Inferior parietal cortex (tissue), 1 donor: ENCODE results near the gene ERVK3-1.
"Not testable (repeated sequence)": the region's sequence is repeated elsewhere in the genome, so short reads cannot be mapped to it uniquely, and the experiment has no call there.

Experiments used
- DNase-seq: peaks from one replicate; pipeline ENCODE4 v3.0.0-alpha.2; 2016; ENCODE audit errors: extremely low spot score

The ERVK3-1 gene

GRCh38 chr19:58345558-58345957 lies 40.4 kb downstream of the ERVK3-1 start:
- DNase-seq, result no peak

- DNase-seq, result peak; percentile 70
These were observed 42.1 kb downstream of the ERVK3-1 start for GRCh38 chr19:58346961-58347929.

GRCh38 chr19:58348080-58348479 lies 42.9 kb downstream of the ERVK3-1 start:
- not testable (repeated sequence) for DNase-seq

- no peak for DNase-seq
These were observed 44.4 kb downstream of the ERVK3-1 start for GRCh38 chr19:58349590-58349989.

GRCh38 chr19:58350001-58350861 lies 45.1 kb downstream of the ERVK3-1 start:
- no peak for DNase-seq

GRCh38 chr19:58350871-58351557 lies 45.8 kb downstream of the ERVK3-1 start:
- DNase-seq, result no peak

GRCh38 chr19:58351558-58351878 lies 46.3 kb downstream of the ERVK3-1 start:
- no peak for DNase-seq

GRCh38 chr19:58351990-58352755 lies 47.0 kb downstream of the ERVK3-1 start:
- DNase-seq, result no peak

GRCh38 chr19:58352760-58353671 lies 47.8 kb downstream of the ERVK3-1 start, which contains the start of gene A1BG:
A1BG (minus strand) TSS chr19:58353492; CDS start chr19:58353437, 55 bp downstream.
- DNase-seq, result no peak

GRCh38 chr19:58353717-58354477 lies 48.7 kb downstream of the ERVK3-1 start:
- no peak for DNase-seq

GRCh38 chr19:58354478-58355030 lies 49.4 kb downstream of the ERVK3-1 start:
- no peak for DNase-seq

GRCh38 chr19:58355215-58355796 lies 50.1 kb downstream of the ERVK3-1 start:
- DNase-seq, result no peak

- no peak for DNase-seq
These were observed 51.0 kb downstream of the ERVK3-1 start for GRCh38 chr19:58355908-58356765.

- DNase-seq, result no peak
These were observed 51.7 kb downstream of the ERVK3-1 start for GRCh38 chr19:58356766-58357480.

GRCh38 chr19:58357481-58358145 lies 52.4 kb downstream of the ERVK3-1 start:
- DNase-seq, result no peak

- no peak for DNase-seq
These were observed 56.7 kb downstream of the ERVK3-1 start for GRCh38 chr19:58361900-58362271.
